PC-9 (cell line): Measurements from ENCODE around the gene KLRK1. TPM values are rescaled to one million over a fixed set of nuclear protein-coding genes. Genes with fewer than 3 reads are reported as not detected.

Experiments
- BruUV-seq: library from RNA; stranded (reverse); fragments of 400-500 nt; replicated peaks from 2 replicates; lab custom pipeline; 2021; lab: Mats Ljungman, UMichigan
- CTCF ChIA-PET: fragments of 300-600 bp; sonication (Branson Sonifier 250); formaldehyde crosslinking; loops from one replicate; lab custom pipeline; 2022; ENCODE audit warnings: antibody characterized with exemption; lab: Charles Lee
- POLR2A ChIA-PET: fragments of 300-600 bp; sonication (Branson Sonifier 250); formaldehyde crosslinking; loops from one replicate; lab custom pipeline; 2022; ENCODE audit warnings: antibody characterized with exemption; ENCODE audit not compliant: unreplicated experiment; lab: Charles Lee
- DNase-seq, 2 experiments: peaks; one replicate each; pipeline versions ENCODE4 v3.0.0 to v3.0.0-alpha.2; 2015 to 2022; ENCODE audit warnings: mixed read lengths in 1 of 2
- H2AFZ ChIP-seq: fragments of 200-600 bp; sonication (generic); 2 replicates; pipeline ENCODE4 v1.8.1; 2017; ENCODE audit warnings: antibody characterized with exemption
- H3F3A ChIP-seq: fragments of 200-600 bp; sonication (generic); 2 replicates; pipeline ENCODE4 v1.8.1; 2017; ENCODE audit warnings: antibody characterized with exemption, mild to moderate bottlenecking, low read depth; ENCODE audit not compliant: insufficient read depth
- H3K27ac ChIP-seq: fragments of 200-600 bp; sonication (generic); 2 replicates; pipeline ENCODE4 v1.6.1; 2016; ENCODE audit warnings: mixed run types
- H3K27me3 ChIP-seq: fragments of 200-600 bp; sonication (generic); 2 replicates; pipeline ENCODE4 v1.6.1; 2016; ENCODE audit warnings: low read depth, mixed run types; ENCODE audit not compliant: insufficient read depth
- H3K36me3 ChIP-seq: fragments of 200-600 bp; sonication (generic); 2 replicates; pipeline ENCODE4 v1.6.1; 2016; ENCODE audit warnings: low read depth, mixed run types
- H3K4me1 ChIP-seq: fragments of 200-600 bp; sonication (generic); replicated peaks from 2 replicates; pipeline ENCODE4 v1.6.1; 2016; ENCODE audit warnings: mixed run types; ENCODE audit not compliant: insufficient read depth
- H3K4me2 ChIP-seq: fragments of 200-600 bp; sonication (generic); 2 replicates; pipeline ENCODE4 v1.6.1; 2017; ENCODE audit warnings: mixed run types
- H3K4me3 ChIP-seq: fragments of 200-600 bp; sonication (generic); 2 replicates; pipeline ENCODE4 v1.6.1; 2016; ENCODE audit warnings: mixed run types
- H3K79me2 ChIP-seq: fragments of 200-600 bp; sonication (generic); 2 replicates; pipeline ENCODE4 v1.6.1; 2017; ENCODE audit warnings: low read depth, mixed run types
- H3K9me2 ChIP-seq: fragments of 200-600 bp; sonication (generic); 2 replicates; pipeline ENCODE4 v1.8.1; 2017; ENCODE audit warnings: mild to moderate bottlenecking; ENCODE audit not compliant: insufficient read depth
- H3K9me3 ChIP-seq: fragments of 200-600 bp; sonication (generic); 2 replicates; pipeline ENCODE4 v1.8.1; 2016; ENCODE audit warnings: low read depth; ENCODE audit not compliant: insufficient read depth
- H4K20me1 ChIP-seq: fragments of 200-600 bp; sonication (generic); 2 replicates; pipeline ENCODE4 v1.8.1; 2017; ENCODE audit not compliant: insufficient read depth
- EZH2 ChIP-seq: fragments of 200-600 bp; sonication (generic); IDR thresholded peaks from 2 replicates; pipeline ENCODE4 v1.8.0; 2017; ENCODE audit warnings: antibody characterized with exemption, low read depth
- intact Hi-C: fragments of 100-400 bp; cut with micrococcal nuclease; formaldehyde crosslinking; loops from one replicate; pipeline ENCODE4 v1.10.0; 2022; ENCODE audit not compliant: unreplicated experiment
- total RNA-seq: library from RNA; stranded (reverse); gene quantifications from 2 replicates; pipeline ENCODE4 v1.2.3, GENCODE V29; 2021
- TF ChIP-seq, protein P1 (sequence below): fragments of 200-600 bp; sonication (generic); conservative IDR thresholded peaks from 2 replicates; pipeline ENCODE4 v1.6.1; 2017; ENCODE audit warnings: mixed run types, antibody characterized with exemption, mild to moderate bottlenecking, moderate library complexity

KLRK1 gene
- total RNA-seq, 1 experiment from 2014 or later = not detected

DNA sequence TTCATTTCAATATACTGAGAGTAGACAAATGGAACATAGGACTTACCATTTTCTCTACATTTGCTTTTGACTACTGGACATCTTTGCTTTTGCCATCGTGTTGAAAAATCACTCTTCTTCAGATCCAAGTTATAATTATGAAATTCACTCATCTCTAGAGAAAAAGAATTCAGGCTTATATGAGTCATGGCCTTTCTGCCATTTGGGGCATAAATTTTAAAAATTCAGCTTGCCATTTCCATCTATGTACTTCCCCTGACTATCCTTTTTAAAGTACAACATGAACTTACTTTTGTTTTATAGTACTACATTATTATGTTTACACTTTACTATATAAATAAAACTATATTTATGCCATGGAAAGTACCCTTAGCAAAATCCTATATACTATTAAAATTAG lies 3.0 kb downstream of the KLRK1 start:
- H3K27me3 ChIP-seq = no peaks in the 10 kb centered on the region
- no peaks in the 10 kb centered on the region for H3K9me2 ChIP-seq
- no peaks in the 10 kb centered on the region for H3K36me3 ChIP-seq
- no peak overlapping the region for H3K4me2 ChIP-seq
- ChIA-PET CTCF (interaction anchor here (0.6 kb wide), 1 partner anchor 244 kb away, joined by 4 read pairs; no protein-coding TSS in a partner anchor), POLR2A (no interaction called here)
- no peak overlapping the region for H3K4me3 ChIP-seq
- H3K9me3 ChIP-seq = peaks cover 3% of the 10 kb centered on the region; the same call in 1 of the 2 replicates
- H3K4me1 ChIP-seq = peaks cover under 1% of the 10 kb centered on the region
- no peak for DNase-seq
- BruUV-seq = no TSS peak
- TF ChIP-seq EZH2 = no peak
- TF ChIP-seq, protein P1, sequence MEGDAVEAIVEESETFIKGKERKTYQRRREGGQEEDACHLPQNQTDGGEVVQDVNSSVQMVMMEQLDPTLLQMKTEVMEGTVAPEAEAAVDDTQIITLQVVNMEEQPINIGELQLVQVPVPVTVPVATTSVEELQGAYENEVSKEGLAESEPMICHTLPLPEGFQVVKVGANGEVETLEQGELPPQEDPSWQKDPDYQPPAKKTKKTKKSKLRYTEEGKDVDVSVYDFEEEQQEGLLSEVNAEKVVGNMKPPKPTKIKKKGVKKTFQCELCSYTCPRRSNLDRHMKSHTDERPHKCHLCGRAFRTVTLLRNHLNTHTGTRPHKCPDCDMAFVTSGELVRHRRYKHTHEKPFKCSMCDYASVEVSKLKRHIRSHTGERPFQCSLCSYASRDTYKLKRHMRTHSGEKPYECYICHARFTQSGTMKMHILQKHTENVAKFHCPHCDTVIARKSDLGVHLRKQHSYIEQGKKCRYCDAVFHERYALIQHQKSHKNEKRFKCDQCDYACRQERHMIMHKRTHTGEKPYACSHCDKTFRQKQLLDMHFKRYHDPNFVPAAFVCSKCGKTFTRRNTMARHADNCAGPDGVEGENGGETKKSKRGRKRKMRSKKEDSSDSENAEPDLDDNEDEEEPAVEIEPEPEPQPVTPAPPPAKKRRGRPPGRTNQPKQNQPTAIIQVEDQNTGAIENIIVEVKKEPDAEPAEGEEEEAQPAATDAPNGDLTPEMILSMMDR = no peak
- H3K79me2 ChIP-seq = no peaks in the 10 kb centered on the region
- no peak overlapping the region for H3K27ac ChIP-seq
- peaks cover 2% of the 10 kb centered on the region; the same call in 1 of the 2 replicates for H3F3A ChIP-seq
- H4K20me1 ChIP-seq = no peaks in the 10 kb centered on the region
- no peak overlapping the region for H2AFZ ChIP-seq
- intact Hi-C loops = no loop called here

DNA sequence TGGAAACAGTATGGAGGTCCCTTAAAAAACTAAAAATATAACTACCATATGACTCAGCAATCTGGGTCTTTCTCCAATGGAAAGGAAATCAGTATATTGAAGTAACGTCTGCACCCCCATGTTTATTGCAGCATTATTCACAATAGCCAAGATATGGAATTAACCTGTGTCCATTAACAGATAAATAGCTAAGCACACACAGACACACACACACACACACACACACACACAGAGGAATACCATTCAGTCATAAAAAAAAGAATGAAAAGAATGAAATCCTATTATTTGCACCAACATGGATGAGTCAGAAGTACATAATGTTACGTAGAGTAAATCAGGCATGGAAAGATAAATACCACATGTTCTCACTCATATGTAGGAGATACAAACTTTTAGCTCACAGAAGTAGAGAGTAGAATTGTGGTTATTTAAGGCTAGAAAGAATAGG lies 4.7 kb downstream of the KLRK1 start:
- CTCF ChIA-PET = interaction anchor here (0.6 kb wide), 1 partner anchor 115 kb away, joined by 3 read pairs; no protein-coding TSS in a partner anchor
- POLR2A ChIA-PET = interaction anchor here (0.5 kb wide), 1 partner anchor 143 kb away, joined by 3 read pairs; no protein-coding TSS in a partner anchor
- no TSS peak for BruUV-seq
- H3K4me3 ChIP-seq = no peak overlapping the region
- no peaks in the 10 kb centered on the region for H3K79me2 ChIP-seq
- H3K9me3 ChIP-seq = peaks cover 3% of the 10 kb centered on the region; the same call in 1 of the 2 replicates
- no peaks in the 10 kb centered on the region for H3K9me2 ChIP-seq
- no peaks in the 10 kb centered on the region for H3K4me1 ChIP-seq
- no peak for DNase-seq
- H2AFZ ChIP-seq = no peak overlapping the region
- H4K20me1 ChIP-seq = no peaks in the 10 kb centered on the region
- H3K27ac ChIP-seq = no peak overlapping the region
- H3K4me2 ChIP-seq = no peak overlapping the region
- no peaks in the 10 kb centered on the region for H3K27me3 ChIP-seq
- H3K36me3 ChIP-seq = no peaks in the 10 kb centered on the region
- intact Hi-C loops = no loop called here
- TF ChIP-seq, protein P1 = no peak
- no peak for TF ChIP-seq EZH2
- no peaks in the 10 kb centered on the region for H3F3A ChIP-seq

DNA sequence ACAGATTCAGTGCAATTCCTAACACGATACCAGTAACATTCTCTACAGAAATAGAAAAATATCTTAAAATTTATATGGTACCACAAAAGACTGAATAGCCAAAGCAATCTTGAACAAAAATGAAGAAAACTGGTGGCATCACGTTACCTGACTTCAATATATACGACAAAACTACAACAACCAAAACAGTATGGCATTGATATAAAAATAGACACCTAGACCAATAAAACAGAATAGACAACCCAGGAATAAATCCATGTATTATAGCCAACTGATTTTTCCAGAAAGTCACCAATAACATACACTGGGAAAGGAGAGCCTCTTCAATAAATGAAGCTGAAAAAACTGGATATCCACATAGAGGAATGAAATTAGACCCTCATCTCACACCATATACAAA lies 5.7 kb downstream of the KLRK1 start:
- Histone ChIP-seq H3K9me3 (peaks cover 3% of the 10 kb centered on the region; the same call in 1 of the 2 replicates), H4K20me1 (no peaks in the 10 kb centered on the region), H3K27ac (no peak overlapping the region), H3K36me3 (no peaks in the 10 kb centered on the region), H3K79me2 (no peaks in the 10 kb centered on the region), H3K4me2 (no peak overlapping the region), H2AFZ (no peak overlapping the region), H3F3A (no peaks in the 10 kb centered on the region), H3K4me1 (no peaks in the 10 kb centered on the region), H3K9me2 (no peaks in the 10 kb centered on the region), H3K27me3 (no peaks in the 10 kb centered on the region), H3K4me3 (no peak overlapping the region)
- ChIA-PET POLR2A (no interaction called here), CTCF (no interaction called here)
- DNase-seq = no peak
- no peak for TF ChIP-seq EZH2
- TF ChIP-seq, protein P1 = no peak
- intact Hi-C loops = no loop called here
- no TSS peak for BruUV-seq
